NCI-H510A treated with DMSO at 0.1 percent for 48 hours (cell line): ENCODE data around the gene KIF2C.
A peak's percentile ranks its signal among the peaks of the same experiment; 100 is the strongest.
"Not testable (repeated sequence)": the region's sequence is repeated elsewhere in the genome, so short reads cannot be mapped to it uniquely, and the experiment has no call there.

Experiments used
- DNase-seq: peaks from one replicate; lab custom pipeline; 2025; lab: John Stamatoyannopoulos, UW

The KIF2C gene

DNA sequence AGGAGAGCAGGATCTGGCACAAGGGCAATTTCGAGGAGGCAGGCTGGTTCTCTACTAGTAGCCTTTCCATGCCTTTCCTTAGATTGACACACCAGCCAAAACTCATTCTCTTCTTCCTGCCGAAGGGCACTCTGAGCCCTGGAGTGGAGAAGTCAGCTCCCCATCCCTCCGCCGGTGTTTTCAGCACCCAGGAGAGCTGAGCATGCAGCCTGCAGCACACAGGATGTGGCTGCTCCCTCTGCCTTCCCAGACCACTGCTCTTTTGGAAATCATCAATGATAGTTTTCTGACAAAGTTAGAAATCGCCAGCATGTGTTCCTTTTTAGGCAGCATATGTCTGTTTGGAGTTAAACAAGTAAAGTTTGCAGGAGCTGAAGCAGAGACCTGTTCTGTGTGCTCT, 20.3 kb upstream of the KIF2C start:
- DNase-seq = no peak

GRCh38 chr1:44720281-44720680, 19.4 kb upstream of the KIF2C start:
- DNase-seq = no peak

DNA sequence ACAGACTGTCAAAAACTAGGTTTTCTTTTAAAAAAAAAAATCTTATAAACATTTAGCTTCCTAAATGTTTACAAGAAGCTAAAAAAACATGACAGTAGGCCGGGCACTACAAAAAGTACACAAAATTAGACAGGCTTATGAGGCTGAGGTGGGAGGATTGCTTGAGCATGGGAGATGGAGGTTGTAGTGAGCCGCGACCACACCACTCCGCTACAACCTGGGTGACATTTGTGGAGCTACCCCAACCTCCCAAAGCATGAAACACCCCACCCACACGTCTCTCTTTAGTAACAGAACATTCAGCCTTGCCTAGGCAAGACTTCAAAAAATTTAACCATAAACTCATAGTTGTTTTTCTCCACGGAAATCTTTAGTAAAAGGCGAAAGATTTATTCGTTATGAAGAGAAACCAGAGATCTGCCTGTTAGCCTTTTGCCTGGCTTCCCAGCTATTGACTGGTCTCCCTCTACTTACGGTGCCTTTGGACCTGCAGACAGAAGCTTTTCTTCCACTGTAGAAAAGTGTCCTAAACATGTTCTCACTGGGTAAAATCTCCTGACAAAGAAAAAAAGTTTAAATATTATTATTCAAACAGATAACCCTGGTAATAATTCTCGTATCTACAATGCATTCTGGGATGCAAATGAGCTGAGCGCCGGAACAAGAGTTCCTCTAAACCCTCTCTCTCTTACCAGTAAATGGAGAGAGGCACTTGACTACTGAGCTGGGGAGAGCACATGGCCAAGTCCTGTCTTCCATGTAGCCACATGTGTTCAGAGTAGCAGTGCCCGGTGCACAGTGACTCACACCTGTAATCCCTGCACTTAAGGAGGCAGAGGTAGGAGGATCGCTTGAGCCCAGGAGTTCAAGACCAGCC, 17.9 kb upstream of the KIF2C start:
- peak; percentile 96 for DNase-seq

DNA sequence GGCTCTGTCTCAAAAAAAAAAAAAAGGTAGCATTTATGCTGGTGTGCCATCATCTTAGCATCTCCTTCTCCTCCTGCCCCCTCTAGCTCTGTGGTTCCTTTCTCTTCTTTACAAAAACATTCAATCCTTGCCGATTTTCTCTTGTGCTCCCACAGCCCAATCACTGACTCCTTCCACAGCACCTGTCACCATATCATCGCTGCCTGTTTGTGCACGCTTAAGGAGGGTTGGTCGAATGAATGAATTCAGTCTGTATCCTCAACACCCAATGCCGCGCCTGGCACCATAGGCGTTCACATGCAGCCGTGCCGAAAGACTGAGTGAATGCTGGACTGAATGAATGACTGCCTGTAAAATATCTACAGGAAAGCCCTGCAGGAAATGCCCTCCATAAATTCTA, 16.6 kb upstream of the KIF2C start:
- DNase-seq = no peak

DNA sequence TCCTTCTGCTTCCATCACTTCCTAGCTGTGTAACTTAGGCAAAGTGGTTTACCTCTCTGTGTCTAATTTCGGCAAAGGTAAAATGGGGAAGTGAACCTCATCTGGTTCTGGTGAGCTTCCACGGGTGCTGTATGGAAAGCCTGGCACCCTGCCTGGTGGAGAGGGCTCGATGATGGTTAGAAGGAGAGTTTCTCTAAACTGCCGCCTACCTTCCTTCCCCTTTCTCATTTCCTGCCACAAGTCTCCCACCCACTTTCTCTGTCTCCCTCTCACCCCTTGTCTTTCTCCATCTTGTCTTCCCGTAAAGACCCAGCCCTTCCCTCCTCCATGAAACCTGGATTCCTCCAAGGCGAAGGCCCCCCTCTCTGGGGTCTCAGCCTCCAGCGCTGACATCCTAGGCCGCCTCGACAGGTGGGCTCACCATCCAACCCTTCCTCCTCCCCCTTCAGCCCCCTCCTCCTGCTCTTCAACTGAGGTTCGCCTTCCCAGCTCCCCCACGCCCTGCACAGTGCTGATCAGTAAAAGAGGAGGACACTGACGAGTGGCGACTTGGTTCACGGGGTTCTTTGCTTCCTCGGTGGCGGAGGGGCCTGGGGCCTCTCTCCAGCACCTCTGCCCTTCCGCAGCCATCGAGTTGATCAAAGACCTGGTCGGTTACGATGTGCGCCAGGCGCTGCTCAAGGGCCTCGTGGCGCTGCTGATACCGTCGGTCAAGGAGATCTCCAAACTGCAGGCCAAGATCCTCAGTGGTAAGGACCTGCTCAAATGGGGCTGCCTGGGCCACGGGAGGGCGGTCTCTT, 15.9 kb upstream of the KIF2C start:
- DNase-seq = no peak

- no peak for DNase-seq
Observed at GRCh38 chr1:44724296-44724954, 15.2 kb upstream of the KIF2C start.

- DNase-seq = no peak
Observed at GRCh38 chr1:44724955-44725698, 14.5 kb upstream of the KIF2C start.

- peak; percentile 98 for DNase-seq
Observed at GRCh38 chr1:44730741-44731512, 8.7 kb upstream of the KIF2C start, which contains the start of gene RNU5D-1. TSS of gene RNU5D-1 (minus strand) at chr1:44731170.

DNA sequence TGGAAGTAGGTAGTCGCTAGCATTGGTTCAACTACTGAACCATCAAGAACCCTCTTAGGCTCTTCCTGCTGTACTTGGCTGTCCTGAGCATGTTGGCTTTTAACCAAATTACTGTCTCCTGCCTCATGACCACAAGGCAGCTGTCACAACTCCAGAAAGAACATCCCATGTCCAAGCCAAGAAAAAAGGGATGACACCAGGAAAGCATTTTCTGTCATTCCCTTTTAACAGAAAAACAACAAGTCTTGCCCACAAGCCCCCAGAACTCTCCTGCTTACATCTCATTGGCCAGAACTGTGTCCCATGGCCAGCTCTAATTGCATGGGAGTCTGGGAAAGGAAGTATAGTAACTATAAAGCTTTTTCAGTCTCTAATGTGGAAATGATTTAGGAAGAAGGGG, 6.3 kb upstream of the KIF2C start:
- no peak for DNase-seq

DNA sequence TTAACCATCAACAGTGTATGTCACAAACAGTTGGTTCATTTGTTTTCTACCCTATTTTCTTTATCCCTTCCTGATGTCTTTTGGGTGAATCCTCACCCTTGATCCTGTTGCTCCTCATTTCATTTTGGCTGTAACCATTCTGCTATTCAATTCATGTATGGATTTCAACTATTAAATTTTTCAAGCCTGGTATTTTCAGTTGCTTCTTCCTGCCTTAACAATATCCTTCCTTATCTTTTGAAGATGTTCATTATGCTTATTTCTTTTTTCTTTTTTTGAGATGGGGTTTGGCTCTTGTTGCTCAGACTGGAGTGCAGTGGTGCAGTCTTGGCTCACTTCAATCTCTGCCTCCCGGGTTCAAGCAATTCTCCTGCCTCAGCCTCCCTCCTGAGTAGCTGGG, 5.9 kb upstream of the KIF2C start:
- no peak for DNase-seq

DNA sequence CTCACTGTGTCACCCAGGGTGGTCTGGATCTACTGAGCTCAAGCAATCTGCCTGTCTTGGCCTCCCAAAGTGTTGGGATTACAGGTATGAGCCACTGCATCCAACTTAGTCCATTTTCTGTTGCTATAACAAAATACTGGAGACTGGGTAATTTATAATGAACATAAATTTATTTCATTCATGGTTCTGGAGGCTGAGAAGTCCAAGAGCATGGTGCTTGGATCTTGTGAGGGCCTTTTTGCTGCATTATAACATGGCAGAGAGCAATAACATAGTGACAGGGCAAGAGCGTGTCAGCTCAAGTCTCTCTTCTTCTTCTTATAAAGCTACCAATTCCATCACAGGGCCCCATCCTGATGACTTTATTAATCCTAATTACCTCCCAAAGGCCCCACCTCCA, 3.6 kb upstream of the KIF2C start:
- no peak for DNase-seq

GRCh38 chr1:44738953-44739306, 707 bp upstream of the KIF2C start:
- not testable (repeated sequence) for DNase-seq

DNA sequence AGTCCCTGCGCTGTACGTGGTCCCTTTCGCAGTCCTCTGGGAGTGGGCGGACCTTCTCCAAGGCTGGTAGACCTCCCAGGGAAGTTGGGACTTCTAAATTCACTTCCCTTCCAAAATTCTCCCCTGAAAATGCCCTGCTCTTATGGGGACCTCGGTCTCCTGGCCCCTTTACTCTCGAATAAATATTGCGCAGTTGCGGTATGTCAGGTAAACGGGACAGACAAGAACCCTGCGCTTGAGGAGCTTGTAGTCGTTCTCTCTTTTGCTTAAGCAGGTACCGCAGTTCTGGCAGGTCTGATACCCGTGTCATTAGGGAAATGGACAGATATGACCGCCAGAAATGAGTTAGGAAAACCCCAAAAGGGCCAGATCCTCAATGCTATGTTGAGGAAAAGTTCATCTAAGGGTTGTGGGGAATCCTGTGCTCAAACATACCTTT, 561 bp downstream of the KIF2C start:
- DNase-seq = no peak

- no peak for DNase-seq
Observed at GRCh38 chr1:44743211-44743610, 3.6 kb downstream of the KIF2C start.

DNA sequence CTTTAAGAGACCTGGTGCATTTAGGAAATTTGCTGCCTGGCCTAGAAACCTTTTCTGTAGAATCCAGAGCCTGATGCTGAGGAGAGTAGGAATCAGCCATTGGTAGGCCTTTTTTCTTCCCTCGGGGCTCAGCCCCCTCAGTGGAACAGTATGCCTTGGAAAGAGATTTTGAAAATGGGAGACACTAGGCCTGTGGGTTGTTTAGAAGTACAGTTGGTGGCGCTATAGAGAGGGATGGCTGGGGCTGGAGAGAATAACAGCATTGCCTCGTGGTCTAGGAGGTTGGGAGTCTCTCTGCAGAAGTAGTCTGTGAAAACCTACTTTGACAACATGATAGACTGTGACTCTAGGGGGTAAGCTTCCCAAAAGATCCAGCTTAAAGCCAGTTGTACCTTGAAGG, 8.2 kb downstream of the KIF2C start:
- no peak for DNase-seq

DNA sequence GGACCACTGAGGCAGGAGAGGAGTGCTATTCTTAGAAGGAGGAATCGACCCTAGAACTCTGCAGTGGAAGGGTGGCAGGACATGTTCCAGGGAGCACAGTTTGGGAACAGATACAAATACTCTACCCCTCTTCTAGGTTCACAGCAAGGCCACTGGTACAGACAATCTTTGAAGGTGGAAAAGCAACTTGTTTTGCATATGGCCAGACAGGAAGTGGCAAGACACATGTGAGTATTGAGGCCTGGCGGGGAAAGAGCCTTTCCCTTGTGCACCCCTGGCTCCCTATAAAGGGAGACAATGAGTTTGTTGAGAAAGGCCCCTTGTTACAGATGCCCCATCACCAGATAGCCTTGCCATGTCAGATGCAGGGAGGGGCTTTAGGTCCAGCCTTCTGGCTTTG, 17.8 kb downstream of the KIF2C start:
- DNase-seq = no peak

DNA sequence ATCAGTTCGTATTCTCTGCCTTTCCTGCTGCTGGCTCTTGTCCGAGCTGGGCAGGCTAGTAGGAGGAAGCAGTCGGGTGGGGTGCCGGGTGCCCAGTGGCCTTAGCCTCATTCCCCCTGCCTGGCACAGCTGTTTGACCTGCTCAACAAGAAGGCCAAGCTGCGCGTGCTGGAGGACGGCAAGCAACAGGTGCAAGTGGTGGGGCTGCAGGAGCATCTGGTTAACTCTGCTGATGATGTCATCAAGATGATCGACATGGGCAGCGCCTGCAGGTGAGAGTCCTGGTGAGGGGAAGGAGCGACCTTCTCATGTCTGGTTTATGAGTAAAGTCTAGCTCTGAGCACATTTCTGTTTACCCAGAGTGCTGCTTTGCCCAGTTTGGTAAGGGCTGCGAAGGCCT, 19.4 kb downstream of the KIF2C start:
- DNase-seq = no peak

- DNase-seq = no peak
Observed at GRCh38 chr1:44760876-44761275, 21.2 kb downstream of the KIF2C start.

DNA sequence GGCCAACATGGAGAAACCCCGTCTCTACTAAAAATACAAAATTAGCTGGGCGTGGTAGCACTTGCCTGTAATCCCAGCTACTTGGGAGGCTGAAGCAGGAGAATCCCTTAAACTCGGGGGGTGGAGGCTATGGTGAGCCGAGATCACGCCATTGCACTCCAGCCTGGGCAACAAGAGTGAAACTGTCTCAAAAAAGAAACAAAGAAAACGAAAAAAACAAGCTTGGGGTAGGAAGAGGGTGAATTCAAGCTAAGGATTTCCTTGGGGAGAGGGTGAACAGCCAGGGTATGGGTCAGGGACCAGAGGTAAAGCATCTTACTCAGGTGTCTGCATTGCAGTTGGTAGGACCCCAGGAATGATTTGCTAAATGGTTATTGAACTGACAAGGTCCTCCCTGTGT, 26.8 kb downstream of the KIF2C start:
- DNase-seq = not testable (repeated sequence)

- peak; percentile 93 for DNase-seq
Observed at GRCh38 chr1:44775078-44775929, 35.7 kb downstream of the KIF2C start, which contains the start of gene RPS8. TSS of gene RPS8 (plus strand) at chr1:44775540. CDS start at chr1:44775597, 57 bp downstream.
